SU-DHL-6 (cell line): ENCODE data around the gene ATP5PD.

Experiments used
- H2AFZ ChIP-seq: fragments of 200-600 bp; sonication (generic); 2 replicates; pipeline ENCODE4 v1.6.1; 2014; ENCODE audit warnings: low read depth, mild to moderate bottlenecking, moderate library complexity, mixed read lengths, antibody characterized with exemption, low read length; ENCODE audit not compliant: severe bottlenecking
- H3F3A ChIP-seq: fragments of 200-600 bp; shearing (Covaris generic); 2 replicates; pipeline ENCODE4 v1.6.0; 2016; ENCODE audit warnings: antibody characterized with exemption, mild to moderate bottlenecking; ENCODE audit not compliant: insufficient read depth
- H3K27ac ChIP-seq: fragments of 200-600 bp; sonication (generic); 2 replicates; pipeline ENCODE4 v1.5.1; 2016; ENCODE audit warnings: low read depth, mild to moderate bottlenecking, low read length, moderate library complexity, mixed read lengths
- H3K27me3 ChIP-seq: fragments of 200-600 bp; sonication (generic), shearing (Covaris generic); 2 replicates; pipeline ENCODE4 v1.6.0; 2014; ENCODE audit warnings: mild to moderate bottlenecking, low read length
- H3K36me3 ChIP-seq: fragments of 200-600 bp; sonication (generic); 2 replicates; pipeline ENCODE4 v1.6.1; 2014; ENCODE audit warnings: mild to moderate bottlenecking, low read length, mixed read lengths
- H3K4me2 ChIP-seq: fragments of 300-600, 200-600 bp; shearing (Covaris generic), sonication (generic); 2 replicates; pipeline ENCODE4 v1.6.0; 2014; ENCODE audit warnings: low read length, low read depth, mild to moderate bottlenecking; ENCODE audit not compliant: poor library complexity, severe bottlenecking
- H3K4me3 ChIP-seq: fragments of 200-600 bp; sonication (generic); 2 replicates; pipeline ENCODE4 v1.5.1; 2014; ENCODE audit warnings: antibody characterized with exemption, low read length, mild to moderate bottlenecking, mixed read lengths; ENCODE audit not compliant: insufficient read depth, poor library complexity, severe bottlenecking
- H3K79me2 ChIP-seq: fragments of 200-600 bp; sonication (generic); 2 replicates; pipeline ENCODE4 v1.6.1; 2014; ENCODE audit warnings: mild to moderate bottlenecking, low read length, moderate library complexity; ENCODE audit not compliant: insufficient read depth
- H3K9ac ChIP-seq: fragments of 200-600 bp; sonication (generic); 2 replicates; pipeline ENCODE4 v1.7.0; 2014; ENCODE audit warnings: mild to moderate bottlenecking, low read length
- H3K9me2 ChIP-seq: fragments of 200-600 bp; sonication (generic); replicated peaks from 2 replicates; pipeline ENCODE4 v1.6.1; 2014; ENCODE audit warnings: low read length; ENCODE audit not compliant: insufficient read depth
- H3K9me3 ChIP-seq: fragments of 200-600 bp; sonication (generic); 2 replicates; pipeline ENCODE4 v1.6.1; 2014; ENCODE audit warnings: low read length, mixed read lengths; ENCODE audit not compliant: insufficient read depth
- H4K20me1 ChIP-seq: fragments of 200-600 bp; sonication (generic); 2 replicates; pipeline ENCODE4 v1.6.1; 2014; ENCODE audit warnings: low read depth, mild to moderate bottlenecking, antibody characterized with exemption, low read length, moderate library complexity, mixed read lengths
- EZH2phosphoT487 ChIP-seq: fragments of 200-600 bp; sonication (generic), shearing (Covaris generic); conservative IDR thresholded peaks from 2 replicates; pipeline ENCODE4 v1.6.1; 2018; ENCODE audit warnings: mild to moderate bottlenecking, antibody characterized with exemption, low read length, moderate library complexity, mixed read lengths
- TF ChIP-seq, protein P1 (sequence below): fragments of 200-600 bp; sonication (generic); IDR thresholded peaks from one replicate; pipeline ENCODE4 v1.5.1; 2017; ENCODE audit warnings: antibody characterized with exemption, mild to moderate bottlenecking, low read length, moderate library complexity; ENCODE audit not compliant: insufficient read depth, poor library complexity, severe bottlenecking

ATP5PD gene

GRCh38 chr17:75012096-75012345 lies 34.7 kb downstream of the ATP5PD start:
- no peak overlapping the region for H3K27ac ChIP-seq
- H3K9me3 ChIP-seq: no peaks in the 10 kb centered on the region
- TF ChIP-seq, protein P1, sequence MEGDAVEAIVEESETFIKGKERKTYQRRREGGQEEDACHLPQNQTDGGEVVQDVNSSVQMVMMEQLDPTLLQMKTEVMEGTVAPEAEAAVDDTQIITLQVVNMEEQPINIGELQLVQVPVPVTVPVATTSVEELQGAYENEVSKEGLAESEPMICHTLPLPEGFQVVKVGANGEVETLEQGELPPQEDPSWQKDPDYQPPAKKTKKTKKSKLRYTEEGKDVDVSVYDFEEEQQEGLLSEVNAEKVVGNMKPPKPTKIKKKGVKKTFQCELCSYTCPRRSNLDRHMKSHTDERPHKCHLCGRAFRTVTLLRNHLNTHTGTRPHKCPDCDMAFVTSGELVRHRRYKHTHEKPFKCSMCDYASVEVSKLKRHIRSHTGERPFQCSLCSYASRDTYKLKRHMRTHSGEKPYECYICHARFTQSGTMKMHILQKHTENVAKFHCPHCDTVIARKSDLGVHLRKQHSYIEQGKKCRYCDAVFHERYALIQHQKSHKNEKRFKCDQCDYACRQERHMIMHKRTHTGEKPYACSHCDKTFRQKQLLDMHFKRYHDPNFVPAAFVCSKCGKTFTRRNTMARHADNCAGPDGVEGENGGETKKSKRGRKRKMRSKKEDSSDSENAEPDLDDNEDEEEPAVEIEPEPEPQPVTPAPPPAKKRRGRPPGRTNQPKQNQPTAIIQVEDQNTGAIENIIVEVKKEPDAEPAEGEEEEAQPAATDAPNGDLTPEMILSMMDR: no peak
- TF ChIP-seq EZH2phosphoT487: no peak
- H3K4me2 ChIP-seq: peak overlapping the region; percentile 96
- peak overlapping the region; percentile 74 for H3K9ac ChIP-seq
- peaks cover 11% of the 10 kb centered on the region for H3F3A ChIP-seq
- H4K20me1 ChIP-seq: no peaks in the 10 kb centered on the region
- no peaks in the 10 kb centered on the region for H3K27me3 ChIP-seq
- no peaks in the 10 kb centered on the region for H3K9me2 ChIP-seq
- H2AFZ ChIP-seq: peak overlapping the region; percentile 93
- peaks cover 11% of the 10 kb centered on the region for H3K79me2 ChIP-seq
- H3K4me3 ChIP-seq: peak overlapping the region; percentile 73
- no peaks in the 10 kb centered on the region for H3K36me3 ChIP-seq

GRCh38 chr17:75011401-75012095 lies 35.2 kb downstream of the ATP5PD start:
- Histone ChIP-seq H2AFZ (peak overlapping the region; percentile 93), H3K4me2 (peak overlapping the region; percentile 96), H3F3A (peaks cover 11% of the 10 kb centered on the region), H3K27me3 (no peaks in the 10 kb centered on the region), H4K20me1 (no peaks in the 10 kb centered on the region), H3K9ac (peak overlapping the region; percentile 74), H3K4me3 (no peak overlapping the region), H3K36me3 (no peaks in the 10 kb centered on the region), H3K79me2 (peaks cover 11% of the 10 kb centered on the region), H3K9me3 (no peaks in the 10 kb centered on the region), H3K9me2 (no peaks in the 10 kb centered on the region), H3K27ac (no peak overlapping the region)
- TF ChIP-seq EZH2phosphoT487: no peak
- TF ChIP-seq, protein P1: no peak

- H3K79me2 ChIP-seq: peaks cover 11% of the 10 kb centered on the region
- H4K20me1 ChIP-seq: no peaks in the 10 kb centered on the region
- H2AFZ ChIP-seq: peak overlapping the region; percentile 93
- H3K4me2 ChIP-seq: no peak overlapping the region
- no peaks in the 10 kb centered on the region for H3K36me3 ChIP-seq
- no peak overlapping the region for H3K27ac ChIP-seq
- no peaks in the 10 kb centered on the region for H3K27me3 ChIP-seq
- H3K9me2 ChIP-seq: no peaks in the 10 kb centered on the region
- H3K9me3 ChIP-seq: no peaks in the 10 kb centered on the region
- H3F3A ChIP-seq: peaks cover 11% of the 10 kb centered on the region
- H3K9ac ChIP-seq: no peak overlapping the region
- no peak overlapping the region for H3K4me3 ChIP-seq
- no peak for TF ChIP-seq EZH2phosphoT487
- TF ChIP-seq, protein P1: no peak
Observed at GRCh38 chr17:75010683-75011400, 35.9 kb downstream of the ATP5PD start.
